PC-3 (cell line): Measurements from ENCODE around the gene PTPRR.

Experiments
- CTCF ChIP-seq: fragments of 300-600 bp; sonication (generic); conservative IDR thresholded peaks from 2 replicates; pipeline ENCODE4 v1.5.1; 2017; ENCODE audit warnings: antibody characterized with exemption, low read depth, mild to moderate bottlenecking, low read length
- EZH2 ChIP-seq: fragments of 300-600 bp; sonication (generic); IDR thresholded peaks from one replicate; pipeline ENCODE4 v1.6.1; 2017; ENCODE audit warnings: antibody characterized with exemption, mild to moderate bottlenecking, low read length; ENCODE audit not compliant: unreplicated experiment

GRCh38 chr12:70652451-70652850 lies 268.1 kb downstream of the PTPRR start:
- TF ChIP-seq CTCF (no peak), EZH2 (no peak)
